ENCODE data around the gene SLAIN2. TPM values are rescaled to one million over a fixed set of nuclear protein-coding genes. Genes with fewer than 3 reads are reported as not detected.
A peak's percentile ranks its signal among the peaks of the same experiment; 100 is the strongest.

The SLAIN2 gene
- total RNA-seq, 1 donor from 2014 or later: 54.6 TPM

- TF ChIP-seq, protein P1, sequence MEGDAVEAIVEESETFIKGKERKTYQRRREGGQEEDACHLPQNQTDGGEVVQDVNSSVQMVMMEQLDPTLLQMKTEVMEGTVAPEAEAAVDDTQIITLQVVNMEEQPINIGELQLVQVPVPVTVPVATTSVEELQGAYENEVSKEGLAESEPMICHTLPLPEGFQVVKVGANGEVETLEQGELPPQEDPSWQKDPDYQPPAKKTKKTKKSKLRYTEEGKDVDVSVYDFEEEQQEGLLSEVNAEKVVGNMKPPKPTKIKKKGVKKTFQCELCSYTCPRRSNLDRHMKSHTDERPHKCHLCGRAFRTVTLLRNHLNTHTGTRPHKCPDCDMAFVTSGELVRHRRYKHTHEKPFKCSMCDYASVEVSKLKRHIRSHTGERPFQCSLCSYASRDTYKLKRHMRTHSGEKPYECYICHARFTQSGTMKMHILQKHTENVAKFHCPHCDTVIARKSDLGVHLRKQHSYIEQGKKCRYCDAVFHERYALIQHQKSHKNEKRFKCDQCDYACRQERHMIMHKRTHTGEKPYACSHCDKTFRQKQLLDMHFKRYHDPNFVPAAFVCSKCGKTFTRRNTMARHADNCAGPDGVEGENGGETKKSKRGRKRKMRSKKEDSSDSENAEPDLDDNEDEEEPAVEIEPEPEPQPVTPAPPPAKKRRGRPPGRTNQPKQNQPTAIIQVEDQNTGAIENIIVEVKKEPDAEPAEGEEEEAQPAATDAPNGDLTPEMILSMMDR (IDR thresholded peaks at IDR 0.05; ENCODE audit: unreplicated experiment): no peak
- Mint-ChIP-seq H3K9me3 (ENCODE audit: unreplicated experiment) (no peaks in the 10 kb centered on the region), H3K36me3 (ENCODE audit: low read depth, unreplicated experiment) (peaks cover 11% of the 10 kb centered on the region), H3K27me3 (ENCODE audit: unreplicated experiment) (peaks cover 5% of the 10 kb centered on the region), H3K27ac (ENCODE audit: unreplicated experiment) (no peak overlapping the region), H3K4me3 (ENCODE audit: unreplicated experiment) (no peak overlapping the region), H3K4me1 (ENCODE audit: unreplicated experiment) (peaks cover 11% of the 10 kb centered on the region)
- no peak for DNase-seq (ENCODE audit: low spot score)
These were observed 9.5 kb downstream of the SLAIN2 start for GRCh38 chr4:48350871-48351270.

DNA sequence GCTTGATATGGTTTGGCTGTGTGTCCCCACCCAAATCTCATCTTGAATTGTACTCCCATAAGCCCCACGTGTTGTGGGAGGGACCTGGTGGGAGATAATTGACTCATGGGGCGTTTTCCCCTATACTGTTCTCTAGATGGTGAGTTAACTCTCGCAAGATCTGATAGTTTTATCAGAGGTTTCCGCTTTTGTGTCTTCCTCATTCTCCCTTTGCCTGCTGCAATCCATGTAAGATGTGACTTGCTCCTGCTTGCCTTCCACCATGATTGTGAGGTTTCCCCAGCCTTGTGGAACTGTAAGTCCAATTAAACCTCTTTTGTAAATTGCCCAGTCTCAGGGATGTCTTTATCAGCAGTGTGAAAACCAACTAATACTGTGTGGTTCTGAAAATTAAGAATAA is 11.5 kb downstream of the SLAIN2 start:
- peaks cover 11% of the 10 kb centered on the region for H3K4me1 Mint-ChIP-seq (ENCODE audit: unreplicated experiment)
- no peaks in the 10 kb centered on the region for H3K9me3 Mint-ChIP-seq (ENCODE audit: unreplicated experiment)
- TF ChIP-seq, protein P1 (IDR thresholded peaks at IDR 0.05; ENCODE audit: unreplicated experiment): no peak
- no peak for DNase-seq (ENCODE audit: low spot score)
- H3K27ac Mint-ChIP-seq (ENCODE audit: unreplicated experiment): no peak overlapping the region
- peaks cover 5% of the 10 kb centered on the region for H3K27me3 Mint-ChIP-seq (ENCODE audit: unreplicated experiment)
- H3K4me3 Mint-ChIP-seq (ENCODE audit: unreplicated experiment): no peak overlapping the region
- peaks cover 11% of the 10 kb centered on the region for H3K36me3 Mint-ChIP-seq (ENCODE audit: low read depth, unreplicated experiment)

- TF ChIP-seq, protein P1 (IDR thresholded peaks at IDR 0.05; ENCODE audit: unreplicated experiment): no peak
- no peak overlapping the region for H3K27ac Mint-ChIP-seq (ENCODE audit: unreplicated experiment)
- H3K4me1 Mint-ChIP-seq (ENCODE audit: unreplicated experiment): peaks cover 3% of the 10 kb centered on the region
These were observed 15.0 kb downstream of the SLAIN2 start for GRCh38 chr4:48356355-48356754.

GRCh38 chr4:48360285-48361011 is 19.1 kb downstream of the SLAIN2 start:
- H3K4me3 Mint-ChIP-seq (ENCODE audit: unreplicated experiment): no peak overlapping the region
- peaks cover 4% of the 10 kb centered on the region for H3K36me3 Mint-ChIP-seq (ENCODE audit: low read depth, unreplicated experiment)
- H3K27me3 Mint-ChIP-seq (ENCODE audit: unreplicated experiment): no peaks in the 10 kb centered on the region
- TF ChIP-seq, protein P1 (IDR thresholded peaks at IDR 0.05; ENCODE audit: unreplicated experiment): no peak
- H3K9me3 Mint-ChIP-seq (ENCODE audit: unreplicated experiment): peaks cover 4% of the 10 kb centered on the region
- H3K27ac Mint-ChIP-seq (ENCODE audit: unreplicated experiment): peak overlapping the region; percentile 52
- no peak for DNase-seq (ENCODE audit: low spot score)
- H3K4me1 Mint-ChIP-seq (ENCODE audit: unreplicated experiment): no peaks in the 10 kb centered on the region

More at GRCh38 chr4:48356355-48356754, 15.0 kb downstream of the SLAIN2 start:
- Mint-ChIP-seq H3K4me3 (ENCODE audit: unreplicated experiment) (no peak overlapping the region), H3K36me3 (ENCODE audit: low read depth, unreplicated experiment) (peaks cover 11% of the 10 kb centered on the region), H3K27me3 (ENCODE audit: unreplicated experiment) (peaks cover 3% of the 10 kb centered on the region), H3K9me3 (ENCODE audit: unreplicated experiment) (no peaks in the 10 kb centered on the region)
- no peak for DNase-seq (ENCODE audit: low spot score)

- Mint-ChIP-seq H3K4me3 (ENCODE audit: unreplicated experiment) (no peak overlapping the region), H3K27ac (ENCODE audit: unreplicated experiment) (no peak overlapping the region), H3K4me1 (ENCODE audit: unreplicated experiment) (no peaks in the 10 kb centered on the region), H3K9me3 (ENCODE audit: unreplicated experiment) (peaks cover 4% of the 10 kb centered on the region), H3K36me3 (ENCODE audit: low read depth, unreplicated experiment) (peaks cover 8% of the 10 kb centered on the region), H3K27me3 (ENCODE audit: unreplicated experiment) (no peaks in the 10 kb centered on the region)
- TF ChIP-seq, protein P1 (IDR thresholded peaks at IDR 0.05; ENCODE audit: unreplicated experiment): no peak
- no peak for DNase-seq (ENCODE audit: low spot score)
These were observed 19.7 kb downstream of the SLAIN2 start for GRCh38 chr4:48361012-48361400.

Data from endothelial cell (in vitro differentiated cells).